CD14-positive monocyte (primary cell): ENCODE data around the gene HOXB3. TPM values are rescaled to one million over a fixed set of nuclear protein-coding genes. Genes with fewer than 3 reads are reported as not detected.
A peak's percentile ranks its signal among the peaks of the same experiment; 100 is the strongest.

Experiments
- DNase-seq, 3 donors: peaks; one replicate each; pipeline ENCODE4 v3.0.0-alpha.2; 2011 to 2022
- H2AFZ ChIP-seq: 2 replicates; pipeline ENCODE4 v1.6.0; 2012; ENCODE audit warnings: mild to moderate bottlenecking, low read depth, low read length, inconsistent platforms; ENCODE audit not compliant: insufficient read depth, poor library complexity, severe bottlenecking
- H3K27ac ChIP-seq, 2 donors: 1 replicate in 1 of 2; 2 replicates in 1 of 2; pipeline ENCODE4 v1.5.1; 2012 to 2013; ENCODE audit warnings: low read length in 2 of 2, control low read depth in 1 of 2, inconsistent platforms in 1 of 2, low read depth in 1 of 2, mild to moderate bottlenecking in 1 of 2
- H3K27me3 ChIP-seq, 2 donors: one replicate each; pipeline versions ENCODE4 v1.6.0 to v1.6.1; 2011 to 2013; ENCODE audit warnings: low read length in 2 of 2; ENCODE audit not compliant: control insufficient read depth in 2 of 2, insufficient read depth in 2 of 2
- H3K36me3 ChIP-seq, 2 donors: replicated peaks in 1 of 2; 1 replicate in 1 of 2; 2 replicates in 1 of 2; pipeline versions ENCODE4 v1.5.1 to v1.6.1; 2012 to 2013; ENCODE audit warnings: low read length in 2 of 2, control low read depth in 1 of 2, inconsistent platforms in 1 of 2, mild to moderate bottlenecking in 1 of 2; ENCODE audit not compliant: insufficient read depth in 2 of 2, control insufficient read depth in 1 of 2
- H3K4me1 ChIP-seq, 2 donors: 1 replicate in 1 of 2; 2 replicates in 1 of 2; pipeline versions ENCODE4 v1.5.1 to v1.6.1; 2012 to 2013; ENCODE audit warnings: low read length in 2 of 2, control low read depth in 1 of 2, inconsistent platforms in 1 of 2, mild to moderate bottlenecking in 1 of 2, moderate library complexity in 1 of 2; ENCODE audit not compliant: insufficient read depth in 2 of 2, control insufficient read depth in 1 of 2
- H3K4me2 ChIP-seq: replicated peaks from 2 replicates; pipeline ENCODE3; 2012; ENCODE audit warnings: low read length, moderate library complexity, mild to moderate bottlenecking; ENCODE audit not compliant: poor library complexity, severe bottlenecking; ENCODE audit errors: extremely low read depth
- H3K4me3 ChIP-seq, 3 experiments: fragments of 200-600 bp in 1 of 3; sonication (generic) in 1 of 3; replicated peaks in 1 of 3; 1 replicate in 2 of 3; 2 replicates in 1 of 3; pipeline ENCODE4 v1.5.1; 2011 to 2013; ENCODE audit warnings: low read length in 3 of 3, mild to moderate bottlenecking in 3 of 3, control low read depth in 2 of 3, low read depth in 2 of 3, inconsistent platforms in 1 of 3, moderate library complexity in 1 of 3
- H3K79me2 ChIP-seq: 2 replicates; pipeline ENCODE4 v1.6.0; 2012; ENCODE audit warnings: mild to moderate bottlenecking, control low read depth, inconsistent platforms, low read length, moderate library complexity; ENCODE audit not compliant: insufficient read depth
- H3K9ac ChIP-seq: 2 replicates; pipeline ENCODE4 v1.6.0; 2017; ENCODE audit warnings: low read length, mild to moderate bottlenecking; ENCODE audit not compliant: insufficient read depth, poor library complexity, severe bottlenecking
- H3K9me3 ChIP-seq, 2 donors: replicated peaks in 1 of 2; 1 replicate in 1 of 2; 2 replicates in 1 of 2; pipeline versions ENCODE4 v1.5.1 to v1.6.1; 2012 to 2013; ENCODE audit warnings: low read length in 2 of 2, control low read depth in 1 of 2; ENCODE audit not compliant: control insufficient read depth in 1 of 2, insufficient read depth in 1 of 2
- H4K20me1 ChIP-seq: 2 replicates; pipeline ENCODE4 v1.6.0; 2012; ENCODE audit warnings: mild to moderate bottlenecking, low read length, control low read depth, moderate library complexity; ENCODE audit not compliant: insufficient read depth
- H3K27ac Mint-ChIP-seq, 7 donors: one replicate each; pipeline ENCODE4 v1.8.0; 2020; ENCODE audit warnings: mild to moderate bottlenecking in 7 of 7, mixed read lengths in 7 of 7, moderate library complexity in 6 of 7, inconsistent platforms in 2 of 7
- H3K27me3 Mint-ChIP-seq, 3 donors: one replicate each; pipeline ENCODE4 v1.8.0; 2021 to 2022; ENCODE audit warnings: low read depth in 3 of 3, mild to moderate bottlenecking in 3 of 3, mixed read lengths in 3 of 3, moderate library complexity in 3 of 3, inconsistent platforms in 1 of 3
- H3K36me3 Mint-ChIP-seq, 2 donors: one replicate each; pipeline ENCODE4 v1.8.0; 2020; ENCODE audit warnings: mixed read lengths in 2 of 2, inconsistent platforms in 1 of 2, mild to moderate bottlenecking in 1 of 2
- H3K4me1 Mint-ChIP-seq: one replicate; pipeline ENCODE4 v1.8.0; 2020; ENCODE audit warnings: mild to moderate bottlenecking, mixed read lengths
- H3K4me3 Mint-ChIP-seq, 2 donors: one replicate each; pipeline ENCODE4 v1.8.0; 2020; ENCODE audit warnings: mild to moderate bottlenecking in 2 of 2, mixed read lengths in 2 of 2, moderate library complexity in 1 of 2
- H3K9me3 Mint-ChIP-seq, 7 donors: one replicate each; pipeline ENCODE4 v1.8.0; 2020 to 2022; ENCODE audit warnings: mixed read lengths in 7 of 7, mild to moderate bottlenecking in 6 of 7, moderate library complexity in 6 of 7, inconsistent platforms in 2 of 7
- CTCF ChIP-seq: fragments of 200-600 bp; IDR thresholded peaks from one replicate; pipeline ENCODE4 v1.8.0; 2022; ENCODE audit warnings: antibody characterized with exemption, mild to moderate bottlenecking
- WGBS: methylation state at CpG from one replicate; pipeline ENCODE4 v1.1.5; 2013; ENCODE audit warnings: missing lambda C conversion rate; ENCODE audit not compliant: insufficient coverage; 5-methylcytosine and 5-hydroxymethylcytosine counted together
- intact Hi-C, 2 donors: fragments of 100-400 bp; cut with micrococcal nuclease; formaldehyde crosslinking; loops; one replicate each; pipeline versions ENCODE4 v1.15.0 to v1.15.1; 2023
- polyA plus RNA-seq, 3 donors: library from polyadenylated mRNA; depleted of rRNA in 1 of 3; unstranded in 2 of 3; stranded (reverse) in 1 of 3; fragments of 300-500 nt in 2 of 3; fragments of >200 nt in 1 of 3; fragmentation: Illumina TruSeq in 2 of 3; gene quantifications; 1 replicate in 2 of 3; 2 replicates in 1 of 3; pipeline ENCODE4 v1.2.3, GENCODE V29; 2012 to 2021

HOXB3 gene
- polyA plus RNA-seq, 3 donors = 0.56 TPM; not detected in 2

- H3K4me1 Mint-ChIP-seq = peaks cover 38% of the 10 kb centered on the region
Measured at GRCh38 chr17:48595278-48595999, 5.4 kb upstream of the HOXB3 start.

More at GRCh38 chr17:48595278-48595999, 5.4 kb upstream of the HOXB3 start:
- no peak overlapping the region for H3K27ac Mint-ChIP-seq
- H3K4me2 ChIP-seq = no peak overlapping the region
- H3K9me3 Mint-ChIP-seq = peaks cover 0 to 34% (median 16%) of the 10 kb centered on the region in 7 donors
- peaks cover 0 to 51% of the 10 kb centered on the region in 2 donors for H3K9me3 ChIP-seq
- no peak overlapping the region for H2AFZ ChIP-seq
- no peak for DNase-seq
- H3K36me3 Mint-ChIP-seq = peaks cover 12 to 25% of the 10 kb centered on the region in 2 donors
- no peak overlapping the region for H3K9ac ChIP-seq
- peak overlapping the region in 1 of 2 donors; percentile 92 for H3K4me3 Mint-ChIP-seq
- peaks cover 99 to 100% (median 100%) of the 10 kb centered on the region in 3 donors for H3K27me3 Mint-ChIP-seq
- H4K20me1 ChIP-seq = no peaks in the 10 kb centered on the region
- H3K36me3 ChIP-seq = no peaks in the 10 kb centered on the region
- H3K27me3 ChIP-seq = peaks cover 78 to 100% of the 10 kb centered on the region in 2 donors
- TF ChIP-seq CTCF = no peak
- no peaks in the 10 kb centered on the region for H3K79me2 ChIP-seq
- H3K4me1 ChIP-seq = peaks cover 27 to 30% of the 10 kb centered on the region in 2 donors
- H3K27ac ChIP-seq = no peak overlapping the region
- intact Hi-C loops = no loop called here
- no peak overlapping the region for H3K4me3 ChIP-seq
- 93% methylated on average over 14 of the region's 25 CpGs for whole genome bisulfite sequencing
